ENCODE measurements around the gene MED15.

DNA sequence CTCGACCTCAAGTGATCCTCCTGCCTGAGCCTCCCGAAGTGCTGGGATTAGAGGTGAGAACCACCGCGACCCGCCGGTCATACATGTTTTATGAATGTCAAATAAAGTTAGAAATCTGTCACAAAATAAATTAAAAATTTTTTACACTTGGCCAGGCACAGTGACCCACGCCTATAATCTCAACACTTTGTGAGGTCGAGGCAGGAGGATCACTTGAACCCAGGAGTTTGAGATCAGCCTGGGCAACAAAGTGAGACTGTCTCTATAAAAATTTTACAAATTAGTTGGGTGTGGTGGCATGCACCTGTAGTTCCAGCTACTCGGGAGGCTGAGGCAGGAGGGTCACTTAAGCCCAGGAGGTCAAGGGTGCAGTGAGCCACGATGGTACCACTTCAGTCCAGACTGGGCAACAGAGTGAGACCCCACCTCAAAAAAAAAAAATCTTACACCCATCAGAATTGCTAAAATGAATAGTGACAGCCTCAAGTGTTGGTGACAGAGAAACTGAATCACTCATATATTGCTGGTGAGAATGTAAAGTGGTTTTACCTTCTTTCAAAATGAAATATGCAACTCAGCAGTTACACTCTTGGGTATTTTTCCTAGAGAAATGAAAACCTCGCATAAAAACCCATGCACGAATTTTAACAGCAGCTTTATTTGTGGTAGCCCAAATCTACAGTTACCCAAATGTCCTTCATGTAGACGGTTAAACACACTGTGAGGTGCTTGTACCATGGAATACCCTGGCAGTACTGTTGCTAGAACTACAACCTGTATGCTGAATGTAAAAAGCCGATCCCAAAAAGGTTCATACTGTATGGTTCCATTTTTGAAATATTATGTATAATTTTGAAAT, 55.4 kb downstream of the MED15 start:
- no peak for TF ChIP-seq POLR2A (IDR thresholded peaks at IDR 0.05)
- TF ChIP-seq, protein P1, sequence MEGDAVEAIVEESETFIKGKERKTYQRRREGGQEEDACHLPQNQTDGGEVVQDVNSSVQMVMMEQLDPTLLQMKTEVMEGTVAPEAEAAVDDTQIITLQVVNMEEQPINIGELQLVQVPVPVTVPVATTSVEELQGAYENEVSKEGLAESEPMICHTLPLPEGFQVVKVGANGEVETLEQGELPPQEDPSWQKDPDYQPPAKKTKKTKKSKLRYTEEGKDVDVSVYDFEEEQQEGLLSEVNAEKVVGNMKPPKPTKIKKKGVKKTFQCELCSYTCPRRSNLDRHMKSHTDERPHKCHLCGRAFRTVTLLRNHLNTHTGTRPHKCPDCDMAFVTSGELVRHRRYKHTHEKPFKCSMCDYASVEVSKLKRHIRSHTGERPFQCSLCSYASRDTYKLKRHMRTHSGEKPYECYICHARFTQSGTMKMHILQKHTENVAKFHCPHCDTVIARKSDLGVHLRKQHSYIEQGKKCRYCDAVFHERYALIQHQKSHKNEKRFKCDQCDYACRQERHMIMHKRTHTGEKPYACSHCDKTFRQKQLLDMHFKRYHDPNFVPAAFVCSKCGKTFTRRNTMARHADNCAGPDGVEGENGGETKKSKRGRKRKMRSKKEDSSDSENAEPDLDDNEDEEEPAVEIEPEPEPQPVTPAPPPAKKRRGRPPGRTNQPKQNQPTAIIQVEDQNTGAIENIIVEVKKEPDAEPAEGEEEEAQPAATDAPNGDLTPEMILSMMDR (IDR thresholded peaks at IDR 0.05): no peak
